Cardiac fibroblast (primary cell): ENCODE results near the gene CLCF1.

Experiments
- DNase-seq, 2 donors: peaks; one replicate each; pipeline versions ENCODE4 v3.0.0 to v3.0.0-alpha.2; 2010; ENCODE audit warnings: low read depth in 2 of 2
- H3K4me3 ChIP-seq, 2 donors: replicated peaks in 1 of 2; 1 replicate in 1 of 2; 2 replicates in 1 of 2; pipeline ENCODE4 v1.5.1; 2011; ENCODE audit warnings: low read depth in 2 of 2, low read length in 2 of 2, mild to moderate bottlenecking in 2 of 2, moderate library complexity in 1 of 2
- CTCF ChIP-seq: IDR thresholded peaks from one replicate; pipeline ENCODE4 v1.5.1; 2011; ENCODE audit warnings: low read depth, mild to moderate bottlenecking, low read length, inconsistent platforms

CLCF1 gene

GRCh38 chr11:67418476-67419281 is 45.3 kb upstream of the CLCF1 start:
- no peak for DNase-seq
- no peak overlapping the region for H3K4me3 ChIP-seq
- no peak for TF ChIP-seq CTCF

- no peak overlapping the region for H3K4me3 ChIP-seq
- no peak for TF ChIP-seq CTCF
- no peak for DNase-seq
These were observed 44.0 kb upstream of the CLCF1 start for GRCh38 chr11:67417425-67417824.

- peak in 1 of 2 donors; percentile 53 for DNase-seq
- no peak for TF ChIP-seq CTCF
- H3K4me3 ChIP-seq, result no peak overlapping the region
These were observed 43.3 kb upstream of the CLCF1 start for GRCh38 chr11:67416416-67417335.

GRCh38 chr11:67415501-67416304 is 42.3 kb upstream of the CLCF1 start, which contains the start of gene CARNS1:
Gene CARNS1, plus strand, starts transcription at chr11:67415678. Its CDS starts 522 bp downstream, at chr11:67416200.
- no peak for DNase-seq
- TF ChIP-seq CTCF, result no peak
- peak within 1 kb of the TSS in 1 of 2 donors; percentile 32 for H3K4me3 ChIP-seq

GRCh38 chr11:67413266-67413849 is 40.0 kb upstream of the CLCF1 start:
- no peak overlapping the region for H3K4me3 ChIP-seq
- no peak for TF ChIP-seq CTCF
- DNase-seq, result no peak

- no peak overlapping the region for H3K4me3 ChIP-seq
- TF ChIP-seq CTCF, result no peak
- DNase-seq, result no peak
These were observed 39.2 kb upstream of the CLCF1 start for GRCh38 chr11:67412495-67413179.
